CD14-positive monocyte (primary cell): Measurements from ENCODE around the gene ADAM8. TPM values are rescaled to one million over a fixed set of nuclear protein-coding genes. Genes with fewer than 3 reads are reported as not detected.

Experiments used
- DNase-seq, 3 donors: peaks; one replicate each; pipeline ENCODE4 v3.0.0-alpha.2; 2011 to 2022
- H2AFZ ChIP-seq: 2 replicates; pipeline ENCODE4 v1.6.0; 2012; ENCODE audit warnings: mild to moderate bottlenecking, low read depth, low read length, inconsistent platforms; ENCODE audit not compliant: insufficient read depth, poor library complexity, severe bottlenecking
- H3K27ac ChIP-seq, 2 donors: 1 replicate in 1 of 2; 2 replicates in 1 of 2; pipeline ENCODE4 v1.5.1; 2012 to 2013; ENCODE audit warnings: low read length in 2 of 2, control low read depth in 1 of 2, inconsistent platforms in 1 of 2, low read depth in 1 of 2, mild to moderate bottlenecking in 1 of 2
- H3K27me3 ChIP-seq, 2 donors: one replicate each; pipeline versions ENCODE4 v1.6.0 to v1.6.1; 2011 to 2013; ENCODE audit warnings: low read length in 2 of 2; ENCODE audit not compliant: control insufficient read depth in 2 of 2, insufficient read depth in 2 of 2
- H3K36me3 ChIP-seq, 2 donors: replicated peaks in 1 of 2; 1 replicate in 1 of 2; 2 replicates in 1 of 2; pipeline versions ENCODE4 v1.5.1 to v1.6.1; 2012 to 2013; ENCODE audit warnings: low read length in 2 of 2, control low read depth in 1 of 2, inconsistent platforms in 1 of 2, mild to moderate bottlenecking in 1 of 2; ENCODE audit not compliant: insufficient read depth in 2 of 2, control insufficient read depth in 1 of 2
- H3K4me1 ChIP-seq, 2 donors: 1 replicate in 1 of 2; 2 replicates in 1 of 2; pipeline versions ENCODE4 v1.5.1 to v1.6.1; 2012 to 2013; ENCODE audit warnings: low read length in 2 of 2, control low read depth in 1 of 2, inconsistent platforms in 1 of 2, mild to moderate bottlenecking in 1 of 2, moderate library complexity in 1 of 2; ENCODE audit not compliant: insufficient read depth in 2 of 2, control insufficient read depth in 1 of 2
- H3K4me2 ChIP-seq: replicated peaks from 2 replicates; pipeline ENCODE3; 2012; ENCODE audit warnings: low read length, moderate library complexity, mild to moderate bottlenecking; ENCODE audit not compliant: poor library complexity, severe bottlenecking; ENCODE audit errors: extremely low read depth
- H3K4me3 ChIP-seq, 3 experiments: fragments of 200-600 bp in 1 of 3; sonication (generic) in 1 of 3; replicated peaks in 1 of 3; 1 replicate in 2 of 3; 2 replicates in 1 of 3; pipeline ENCODE4 v1.5.1; 2011 to 2013; ENCODE audit warnings: low read length in 3 of 3, mild to moderate bottlenecking in 3 of 3, control low read depth in 2 of 3, low read depth in 2 of 3, inconsistent platforms in 1 of 3, moderate library complexity in 1 of 3
- H3K79me2 ChIP-seq: 2 replicates; pipeline ENCODE4 v1.6.0; 2012; ENCODE audit warnings: mild to moderate bottlenecking, control low read depth, inconsistent platforms, low read length, moderate library complexity; ENCODE audit not compliant: insufficient read depth
- H3K9ac ChIP-seq: 2 replicates; pipeline ENCODE4 v1.6.0; 2017; ENCODE audit warnings: low read length, mild to moderate bottlenecking; ENCODE audit not compliant: insufficient read depth, poor library complexity, severe bottlenecking
- H3K9me3 ChIP-seq, 2 donors: replicated peaks in 1 of 2; 1 replicate in 1 of 2; 2 replicates in 1 of 2; pipeline versions ENCODE4 v1.5.1 to v1.6.1; 2012 to 2013; ENCODE audit warnings: low read length in 2 of 2, control low read depth in 1 of 2; ENCODE audit not compliant: control insufficient read depth in 1 of 2, insufficient read depth in 1 of 2
- H4K20me1 ChIP-seq: 2 replicates; pipeline ENCODE4 v1.6.0; 2012; ENCODE audit warnings: mild to moderate bottlenecking, low read length, control low read depth, moderate library complexity; ENCODE audit not compliant: insufficient read depth
- H3K27ac Mint-ChIP-seq, 7 donors: one replicate each; pipeline ENCODE4 v1.8.0; 2020; ENCODE audit warnings: mild to moderate bottlenecking in 7 of 7, mixed read lengths in 7 of 7, moderate library complexity in 6 of 7, inconsistent platforms in 2 of 7
- H3K27me3 Mint-ChIP-seq, 3 donors: one replicate each; pipeline ENCODE4 v1.8.0; 2021 to 2022; ENCODE audit warnings: low read depth in 3 of 3, mild to moderate bottlenecking in 3 of 3, mixed read lengths in 3 of 3, moderate library complexity in 3 of 3, inconsistent platforms in 1 of 3
- H3K36me3 Mint-ChIP-seq, 2 donors: one replicate each; pipeline ENCODE4 v1.8.0; 2020; ENCODE audit warnings: mixed read lengths in 2 of 2, inconsistent platforms in 1 of 2, mild to moderate bottlenecking in 1 of 2
- H3K4me1 Mint-ChIP-seq: one replicate; pipeline ENCODE4 v1.8.0; 2020; ENCODE audit warnings: mild to moderate bottlenecking, mixed read lengths
- H3K4me3 Mint-ChIP-seq, 2 donors: one replicate each; pipeline ENCODE4 v1.8.0; 2020; ENCODE audit warnings: mild to moderate bottlenecking in 2 of 2, mixed read lengths in 2 of 2, moderate library complexity in 1 of 2
- H3K9me3 Mint-ChIP-seq, 7 donors: one replicate each; pipeline ENCODE4 v1.8.0; 2020 to 2022; ENCODE audit warnings: mixed read lengths in 7 of 7, mild to moderate bottlenecking in 6 of 7, moderate library complexity in 6 of 7, inconsistent platforms in 2 of 7
- WGBS: methylation state at CpG from one replicate; pipeline ENCODE4 v1.1.5; 2013; ENCODE audit warnings: missing lambda C conversion rate; ENCODE audit not compliant: insufficient coverage; 5-methylcytosine and 5-hydroxymethylcytosine counted together
- intact Hi-C, 2 donors: fragments of 100-400 bp; cut with micrococcal nuclease; formaldehyde crosslinking; loops; one replicate each; pipeline versions ENCODE4 v1.15.0 to v1.15.1; 2023
- polyA plus RNA-seq, 3 donors: library from polyadenylated mRNA; depleted of rRNA in 1 of 3; unstranded in 2 of 3; stranded (reverse) in 1 of 3; fragments of 300-500 nt in 2 of 3; fragments of >200 nt in 1 of 3; fragmentation: Illumina TruSeq in 2 of 3; gene quantifications; 1 replicate in 2 of 3; 2 replicates in 1 of 3; pipeline ENCODE4 v1.2.3, GENCODE V29; 2012 to 2021
- TF ChIP-seq, protein P1 (sequence below): fragments of 200-600 bp; IDR thresholded peaks from one replicate; pipeline ENCODE4 v1.8.0; 2022; ENCODE audit warnings: antibody characterized with exemption, mild to moderate bottlenecking

ADAM8 gene
- polyA plus RNA-seq, 3 donors = 32.7 to 228 (median 72.8) TPM

DNA sequence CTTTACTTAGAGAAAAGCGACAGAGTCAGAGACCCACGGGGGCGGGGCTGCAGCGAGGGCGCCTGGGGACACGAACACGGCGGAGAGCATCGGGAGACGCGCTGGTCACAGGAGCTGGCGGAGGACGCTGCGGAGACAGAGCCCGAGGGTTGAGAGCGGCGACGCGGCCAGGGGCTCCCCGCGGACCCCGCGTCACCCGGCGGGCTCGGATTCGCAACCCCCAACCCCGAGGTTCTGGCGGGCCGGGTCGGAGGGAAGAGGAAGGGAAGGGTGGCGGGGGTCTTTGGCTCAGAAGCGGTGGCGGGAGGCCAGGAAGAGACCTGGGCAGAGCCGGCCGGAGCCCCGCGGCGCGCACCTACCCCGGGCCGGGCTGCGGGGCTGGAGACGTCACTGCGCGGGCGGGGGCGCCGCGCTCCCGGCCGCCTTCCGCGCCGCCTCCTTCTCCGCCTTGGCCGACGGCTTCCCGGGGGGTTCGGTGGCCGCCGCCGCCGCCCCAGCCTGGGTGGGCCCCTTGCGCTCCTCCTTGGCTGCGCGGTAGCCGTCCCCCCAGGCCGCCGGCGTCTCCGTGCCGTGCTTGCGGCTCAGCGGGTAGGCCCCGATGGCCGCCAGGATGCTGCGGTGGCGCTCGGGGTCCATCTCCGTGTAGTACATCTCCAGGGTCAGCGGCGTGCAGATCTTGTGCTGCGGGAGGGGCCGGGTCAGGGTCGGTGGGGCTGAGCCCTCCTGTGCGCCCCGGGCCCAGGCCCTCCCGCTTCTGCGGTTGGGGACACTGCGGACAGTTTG, 49.0 kb upstream of the ADAM8 start:
- WGBS = 2% methylated on average over 74 of the region's 91 CpGs
- Mint-ChIP-seq H3K27me3 (peaks cover 48 to 76% (median 62%) of the 10 kb centered on the region in 3 donors), H3K9me3 (peaks cover 0 to 23% (median 12%) of the 10 kb centered on the region in 7 donors), H3K36me3 (no peaks in the 10 kb centered on the region), H3K4me1 (peaks cover 2% of the 10 kb centered on the region), H3K27ac (no peak overlapping the region), H3K4me3 (peak overlapping the region in 1 of 2 donors; percentile 81)
- intact Hi-C loops = loop anchor here (5.0 to 10.0 kb wide), 4 partner anchors 181 to 361 kb away; partner anchors contain the start of gene CYP2E1 (in 1 of the 2)
- no peak for DNase-seq
- no peak overlapping the region for H3K27ac ChIP-seq
- H3K27me3 ChIP-seq = peaks cover 26 to 58% of the 10 kb centered on the region in 2 donors
- no peak overlapping the region for H2AFZ ChIP-seq
- no peaks in the 10 kb centered on the region for H3K36me3 ChIP-seq
- H3K9ac ChIP-seq = no peak overlapping the region
- no peaks in the 10 kb centered on the region for H3K79me2 ChIP-seq
- peaks cover 8 to 22% of the 10 kb centered on the region in 2 donors for H3K9me3 ChIP-seq
- peak overlapping the region; percentile 39 for H3K4me2 ChIP-seq
- H3K4me1 ChIP-seq = peaks cover 4 to 15% of the 10 kb centered on the region in 2 donors
- H4K20me1 ChIP-seq = no peaks in the 10 kb centered on the region
- no peak overlapping the region for H3K4me3 ChIP-seq
- TF ChIP-seq, protein P1, sequence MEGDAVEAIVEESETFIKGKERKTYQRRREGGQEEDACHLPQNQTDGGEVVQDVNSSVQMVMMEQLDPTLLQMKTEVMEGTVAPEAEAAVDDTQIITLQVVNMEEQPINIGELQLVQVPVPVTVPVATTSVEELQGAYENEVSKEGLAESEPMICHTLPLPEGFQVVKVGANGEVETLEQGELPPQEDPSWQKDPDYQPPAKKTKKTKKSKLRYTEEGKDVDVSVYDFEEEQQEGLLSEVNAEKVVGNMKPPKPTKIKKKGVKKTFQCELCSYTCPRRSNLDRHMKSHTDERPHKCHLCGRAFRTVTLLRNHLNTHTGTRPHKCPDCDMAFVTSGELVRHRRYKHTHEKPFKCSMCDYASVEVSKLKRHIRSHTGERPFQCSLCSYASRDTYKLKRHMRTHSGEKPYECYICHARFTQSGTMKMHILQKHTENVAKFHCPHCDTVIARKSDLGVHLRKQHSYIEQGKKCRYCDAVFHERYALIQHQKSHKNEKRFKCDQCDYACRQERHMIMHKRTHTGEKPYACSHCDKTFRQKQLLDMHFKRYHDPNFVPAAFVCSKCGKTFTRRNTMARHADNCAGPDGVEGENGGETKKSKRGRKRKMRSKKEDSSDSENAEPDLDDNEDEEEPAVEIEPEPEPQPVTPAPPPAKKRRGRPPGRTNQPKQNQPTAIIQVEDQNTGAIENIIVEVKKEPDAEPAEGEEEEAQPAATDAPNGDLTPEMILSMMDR = no peak

DNA sequence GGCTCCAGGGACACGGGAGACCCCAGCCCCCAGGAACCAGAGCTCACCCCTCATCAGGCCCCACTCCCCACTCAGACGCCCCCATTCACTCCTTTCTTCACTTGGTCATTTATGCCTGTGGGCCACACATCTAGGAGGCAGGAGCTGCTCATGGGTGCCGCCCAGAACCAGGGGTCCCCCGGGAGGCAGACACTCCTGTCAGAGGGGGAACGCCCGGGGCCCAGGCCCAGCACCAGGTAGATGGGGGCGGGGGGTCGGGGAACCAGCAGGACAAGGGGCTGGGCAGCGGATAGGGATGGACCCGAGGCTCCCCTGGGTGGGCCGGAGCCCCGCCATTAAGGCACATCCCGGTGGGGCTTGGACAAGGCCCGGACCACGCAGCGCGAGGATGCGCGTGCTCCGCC, 48.2 kb upstream of the ADAM8 start:
- peaks cover 48 to 72% (median 59%) of the 10 kb centered on the region in 3 donors for H3K27me3 Mint-ChIP-seq
- Histone ChIP-seq H4K20me1 (no peaks in the 10 kb centered on the region), H3K4me2 (peak overlapping the region; percentile 39), H2AFZ (no peak overlapping the region), H3K27ac (no peak overlapping the region), H3K36me3 (no peaks in the 10 kb centered on the region), H3K9ac (no peak overlapping the region), H3K79me2 (no peaks in the 10 kb centered on the region), H3K4me1 (peaks cover 1 to 13% of the 10 kb centered on the region in 2 donors), H3K9me3 (peaks cover 8 to 22% of the 10 kb centered on the region in 2 donors), H3K4me3 (no peak overlapping the region), H3K27me3 (peaks cover 24 to 55% of the 10 kb centered on the region in 2 donors)
- H3K36me3 Mint-ChIP-seq = no peaks in the 10 kb centered on the region
- peaks cover 0 to 26% (median 15%) of the 10 kb centered on the region in 7 donors for H3K9me3 Mint-ChIP-seq
- H3K4me3 Mint-ChIP-seq = peak overlapping the region in 1 of 2 donors; percentile 81
- whole genome bisulfite sequencing = 29% methylated on average over 18 of the region's 20 CpGs
- H3K27ac Mint-ChIP-seq = no peak overlapping the region
- DNase-seq = no peak
- intact Hi-C loops = loop anchor here (5.0 to 10.0 kb wide), 4 partner anchors 180 to 360 kb away; partner anchors contain the start of gene CYP2E1 (in 1 of the 2)
- TF ChIP-seq, protein P1 = no peak
- H3K4me1 Mint-ChIP-seq = peaks cover 2% of the 10 kb centered on the region
